Tibial nerve (tissue), 3 donors: ENCODE data around the gene IL6ST.

Source experiments
- CTCF ChIP-seq, 5 experiments: fragments of 200-600 bp in 3 of 5; fragments of 450-650 bp in 2 of 5; sonication (generic) in 3 of 5; IDR thresholded peaks; one replicate each; pipeline ENCODE4 v1.5.1; 2016 to 2019; ENCODE audit warnings: antibody characterized with exemption in 5 of 5, mild to moderate bottlenecking in 3 of 5, moderate library complexity in 2 of 5
- POLR2A ChIP-seq, 2 donors: fragments of 450-650 bp; IDR thresholded peaks; one replicate each; pipeline ENCODE4 v1.6.1; 2017; ENCODE audit warnings: antibody characterized with exemption in 2 of 2, mild to moderate bottlenecking in 2 of 2, moderate library complexity in 2 of 2

DNA sequence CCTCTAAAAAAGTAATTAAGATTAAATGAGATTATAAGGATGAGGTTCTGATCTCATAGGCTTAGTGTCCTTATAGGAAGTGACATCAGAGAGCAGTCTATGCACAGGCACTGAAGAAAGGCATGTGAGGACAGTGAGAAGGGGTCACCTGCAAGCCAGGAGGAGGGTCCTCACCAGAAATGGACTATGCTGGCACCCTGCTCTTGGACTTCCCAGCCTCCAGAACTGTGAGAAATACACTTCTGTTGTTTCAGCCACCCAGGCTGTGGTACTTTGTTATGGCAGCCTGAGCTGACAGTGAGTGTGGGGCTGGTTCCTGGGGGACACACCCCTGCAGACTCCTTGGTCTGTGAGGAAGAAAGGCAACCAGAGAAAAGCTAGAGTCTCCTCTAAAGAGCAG lies 34.7 kb upstream of the IL6ST start:
- TF ChIP-seq POLR2A (IDR thresholded peaks at IDR 0.05), result no peak
- TF ChIP-seq CTCF (IDR thresholded peaks at IDR 0.05), result no peak
